ENCODE measurements around the gene EHMT1. TPM values are rescaled to one million over a fixed set of nuclear protein-coding genes. Genes with fewer than 3 reads are reported as not detected.
A peak's percentile ranks its signal among the peaks of the same experiment; 100 is the strongest.

EHMT1 gene
- total RNA-seq, 2 donors from 2014 or later = 24.1 to 34.6 TPM

DNA sequence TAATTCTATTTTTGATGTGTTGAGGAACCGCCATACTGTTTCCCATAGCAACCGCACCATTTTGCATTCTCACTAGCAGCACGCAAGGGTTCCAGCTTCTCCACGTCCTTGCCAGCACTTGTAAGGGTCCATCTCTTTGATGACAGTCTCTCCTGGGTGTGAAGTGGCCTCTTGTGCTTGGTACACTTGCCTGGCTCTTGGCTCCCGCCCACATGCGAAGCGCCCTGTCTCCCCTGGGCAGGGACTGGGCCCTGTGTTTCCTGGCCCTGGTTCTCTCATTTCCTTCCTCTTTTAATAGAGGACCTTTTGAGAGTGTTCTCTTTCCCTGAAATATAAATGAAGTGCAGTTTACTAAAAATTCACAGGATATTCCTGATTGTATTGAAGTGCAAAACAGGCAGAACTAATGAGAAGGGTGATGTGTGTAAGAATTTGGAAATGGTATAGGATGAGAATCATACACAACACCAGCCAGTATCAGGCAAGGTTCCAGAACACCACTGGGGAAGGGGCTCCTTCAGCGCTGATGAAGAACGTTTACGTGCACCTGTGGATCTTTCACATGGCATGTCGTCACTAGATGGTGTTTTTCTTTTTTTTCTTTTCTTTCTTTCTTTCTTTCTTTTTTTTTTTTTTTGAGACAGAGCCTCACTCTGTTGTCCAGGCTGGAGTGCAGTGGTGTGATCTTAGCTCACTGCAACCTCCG, 73.0 kb downstream of the EHMT1 start:
- no peaks in the 10 kb centered on the region for H3K36me3 ChIP-seq

GRCh38 chr9:137694236-137694959, 75.6 kb downstream of the EHMT1 start:
- no peaks in the 10 kb centered on the region for H3K36me3 ChIP-seq
- H3K9me3 ChIP-seq = no peaks in the 10 kb centered on the region
- H3K27ac ChIP-seq = no peak overlapping the region
- TF ChIP-seq, protein P1, sequence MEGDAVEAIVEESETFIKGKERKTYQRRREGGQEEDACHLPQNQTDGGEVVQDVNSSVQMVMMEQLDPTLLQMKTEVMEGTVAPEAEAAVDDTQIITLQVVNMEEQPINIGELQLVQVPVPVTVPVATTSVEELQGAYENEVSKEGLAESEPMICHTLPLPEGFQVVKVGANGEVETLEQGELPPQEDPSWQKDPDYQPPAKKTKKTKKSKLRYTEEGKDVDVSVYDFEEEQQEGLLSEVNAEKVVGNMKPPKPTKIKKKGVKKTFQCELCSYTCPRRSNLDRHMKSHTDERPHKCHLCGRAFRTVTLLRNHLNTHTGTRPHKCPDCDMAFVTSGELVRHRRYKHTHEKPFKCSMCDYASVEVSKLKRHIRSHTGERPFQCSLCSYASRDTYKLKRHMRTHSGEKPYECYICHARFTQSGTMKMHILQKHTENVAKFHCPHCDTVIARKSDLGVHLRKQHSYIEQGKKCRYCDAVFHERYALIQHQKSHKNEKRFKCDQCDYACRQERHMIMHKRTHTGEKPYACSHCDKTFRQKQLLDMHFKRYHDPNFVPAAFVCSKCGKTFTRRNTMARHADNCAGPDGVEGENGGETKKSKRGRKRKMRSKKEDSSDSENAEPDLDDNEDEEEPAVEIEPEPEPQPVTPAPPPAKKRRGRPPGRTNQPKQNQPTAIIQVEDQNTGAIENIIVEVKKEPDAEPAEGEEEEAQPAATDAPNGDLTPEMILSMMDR (IDR thresholded peaks at IDR 0.05) = no peak
- H3K27me3 ChIP-seq = no peaks in the 10 kb centered on the region
- H3K4me1 ChIP-seq = peaks cover 0 to 40% of the 10 kb centered on the region in 2 donors
- H3K4me3 ChIP-seq = no peak overlapping the region
- DNase-seq (ENCODE audit: low spot score) = no peak

More for the DNA sequence above, 73.0 kb downstream of the EHMT1 start:
- Histone ChIP-seq H3K4me1 (peaks cover 0 to 49% of the 10 kb centered on the region in 2 donors), H3K27me3 (no peaks in the 10 kb centered on the region), H3K9me3 (no peaks in the 10 kb centered on the region), H3K27ac (no peak overlapping the region), H3K4me3 (no peak overlapping the region)
- TF ChIP-seq, protein P1 (IDR thresholded peaks at IDR 0.05) = no peak
- DNase-seq (ENCODE audit: low spot score) = no peak

GRCh38 chr9:137694962-137695875, 76.4 kb downstream of the EHMT1 start:
- H3K4me3 ChIP-seq = no peak overlapping the region
- H3K27ac ChIP-seq = no peak overlapping the region
- no peaks in the 10 kb centered on the region for H3K9me3 ChIP-seq
- TF ChIP-seq, protein P1 (IDR thresholded peaks at IDR 0.05) = peak; percentile 53 to 80
- no peaks in the 10 kb centered on the region for H3K27me3 ChIP-seq
- H3K36me3 ChIP-seq = no peaks in the 10 kb centered on the region
- no peak for DNase-seq (ENCODE audit: low spot score)
- H3K4me1 ChIP-seq = peaks cover 0 to 40% of the 10 kb centered on the region in 2 donors

DNA sequence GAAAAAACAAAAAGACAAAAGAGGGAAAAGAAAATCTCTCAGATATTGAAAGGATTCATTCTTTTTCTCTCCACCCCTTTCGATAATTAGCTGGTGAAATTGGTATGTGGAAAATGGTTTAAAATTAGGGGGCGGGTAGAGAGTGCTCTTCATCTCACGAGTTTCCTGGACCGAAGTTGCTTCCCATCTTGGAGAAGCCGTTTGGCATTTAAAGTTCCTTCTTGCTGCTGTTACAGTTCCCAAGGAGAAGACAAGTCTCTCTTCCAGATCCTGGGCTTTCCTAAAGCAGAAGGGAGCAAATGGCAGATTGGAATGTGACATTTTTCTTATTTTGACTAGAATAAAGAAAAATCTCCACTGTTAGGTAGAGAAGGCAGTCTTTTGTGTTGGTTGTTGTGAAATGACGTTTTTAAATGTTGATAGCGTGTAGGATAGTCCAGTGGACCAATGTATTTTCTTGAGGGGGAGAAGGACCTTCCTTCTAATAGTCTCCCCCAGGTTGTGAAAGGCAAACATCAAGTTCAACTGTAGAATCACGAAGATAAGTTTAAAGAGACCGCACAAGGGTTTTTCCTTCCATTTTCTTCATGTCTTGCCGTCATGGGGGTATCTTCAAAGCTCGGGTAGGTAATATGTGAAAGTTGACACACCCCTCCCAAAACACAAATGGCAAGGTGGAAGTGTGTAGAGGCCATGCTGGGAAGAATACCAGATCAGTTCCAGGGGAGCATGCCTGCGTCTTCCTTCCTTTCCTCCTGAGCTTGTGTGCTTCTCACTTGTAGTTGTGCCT, 77.5 kb downstream of the EHMT1 start:
- no peak overlapping the region for H3K4me3 ChIP-seq
- no peaks in the 10 kb centered on the region for H3K27me3 ChIP-seq
- TF ChIP-seq, protein P1 (IDR thresholded peaks at IDR 0.05) = no peak
- H3K9me3 ChIP-seq = no peaks in the 10 kb centered on the region
- H3K36me3 ChIP-seq = no peaks in the 10 kb centered on the region
- H3K4me1 ChIP-seq = peaks cover 0 to 32% of the 10 kb centered on the region in 2 donors
- DNase-seq (ENCODE audit: low spot score) = no peak
- no peak overlapping the region for H3K27ac ChIP-seq

DNA sequence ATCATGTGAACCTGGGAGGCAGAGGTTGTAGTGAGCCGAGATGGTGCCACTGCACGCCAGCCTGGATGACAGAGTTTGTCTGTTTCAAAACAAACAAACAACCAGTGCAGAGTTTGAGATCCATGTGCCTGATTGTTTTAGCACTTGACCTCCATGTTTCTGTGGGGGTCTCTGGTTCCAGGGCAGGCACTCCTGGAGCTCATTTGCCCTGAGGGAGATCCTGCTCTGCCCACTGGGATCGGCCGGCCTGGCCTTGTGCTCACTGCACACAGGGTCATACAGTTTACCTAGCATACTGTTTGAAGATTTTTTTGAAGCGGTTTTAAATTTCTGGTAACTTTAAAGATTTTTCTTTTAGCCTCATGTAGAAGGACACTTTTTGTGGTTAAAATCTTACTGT, 78.4 kb downstream of the EHMT1 start:
- no peaks in the 10 kb centered on the region for H3K27me3 ChIP-seq
- no peaks in the 10 kb centered on the region for H3K9me3 ChIP-seq
- H3K27ac ChIP-seq = no peak overlapping the region
- peaks cover 0 to 23% of the 10 kb centered on the region in 2 donors for H3K4me1 ChIP-seq
- no peak for DNase-seq (ENCODE audit: low spot score)
- no peak overlapping the region for H3K4me3 ChIP-seq
- TF ChIP-seq, protein P1 (IDR thresholded peaks at IDR 0.05) = no peak
- no peaks in the 10 kb centered on the region for H3K36me3 ChIP-seq

Data from right atrium auricular region (tissue), 2 donors.